Gastrocnemius medialis (tissue), 4 donors: ENCODE results near the gene ZBTB8B.

Experiments
- CTCF ChIP-seq, 5 experiments: fragments of 450-650 bp in 3 of 5; fragments of 200-600 bp in 2 of 5; sonication (generic) in 2 of 5; IDR thresholded peaks in 4 of 5; conservative IDR thresholded peaks in 1 of 5; 1 replicate in 4 of 5; 2 replicates in 1 of 5; pipeline ENCODE4 v1.5.1; 2016 to 2019; ENCODE audit warnings: antibody characterized with exemption in 5 of 5, mild to moderate bottlenecking in 3 of 5, moderate library complexity in 3 of 5
- POLR2A ChIP-seq, 2 donors: fragments of 450-650 bp; IDR thresholded peaks; one replicate each; pipeline ENCODE4 v1.6.1; 2017; ENCODE audit warnings: antibody characterized with exemption in 2 of 2, mild to moderate bottlenecking in 2 of 2, moderate library complexity in 2 of 2

- TF ChIP-seq CTCF (IDR thresholded peaks at IDR 0.05 in 4 of 5, conservative IDR thresholded peaks at IDR 0.05 in 1 of 5) (no peak), POLR2A (IDR thresholded peaks at IDR 0.05) (no peak)
These were observed 38.3 kb downstream of the ZBTB8B start for GRCh38 chr1:32503153-32503552.
